HG03575 (cell line): ENCODE measurements around the gene MCF2L.

Experiments used
- ATAC-seq: cut with Tn5 transposase; IDR thresholded peaks from one replicate; pipeline ENCODE4 v1.9.1; 2021; ENCODE audit not compliant: unreplicated experiment, insufficient number of reproducible peaks, low FRiP score; ENCODE audit errors: extremely low read depth

The MCF2L gene

GRCh38 chr13:112942689-112943308 lies 26.2 kb upstream of the MCF2L start:
- ATAC-seq = peak; percentile 98

GRCh38 chr13:112943309-112944125 lies 25.5 kb upstream of the MCF2L start:
- no peak for ATAC-seq

- ATAC-seq = no peak
Observed at GRCh38 chr13:112947796-112948195, 21.2 kb upstream of the MCF2L start.

GRCh38 chr13:112951674-112952371 lies 17.2 kb upstream of the MCF2L start:
- no peak for ATAC-seq

- ATAC-seq = no peak
Observed at GRCh38 chr13:112952759-112953551, 16.1 kb upstream of the MCF2L start.

GRCh38 chr13:112953591-112954487 lies 15.2 kb upstream of the MCF2L start:
- ATAC-seq = no peak

- no peak for ATAC-seq
Observed at GRCh38 chr13:112954488-112955270, 14.3 kb upstream of the MCF2L start.

- ATAC-seq = no peak
Observed at GRCh38 chr13:112955271-112955937, 13.6 kb upstream of the MCF2L start.

GRCh38 chr13:112955956-112956355 lies 13.1 kb upstream of the MCF2L start:
- ATAC-seq = no peak

- ATAC-seq = no peak
Observed at GRCh38 chr13:112956571-112957294, 12.3 kb upstream of the MCF2L start.

- ATAC-seq = no peak
Observed at GRCh38 chr13:112957295-112957677, 11.7 kb upstream of the MCF2L start.

- ATAC-seq = no peak
Observed at GRCh38 chr13:112958127-112958989, 10.7 kb upstream of the MCF2L start.

GRCh38 chr13:112959206-112959605 lies 9.8 kb upstream of the MCF2L start:
- no peak for ATAC-seq

GRCh38 chr13:112959701-112960542 lies 9.1 kb upstream of the MCF2L start:
- ATAC-seq = no peak

GRCh38 chr13:112960706-112961105 lies 8.3 kb upstream of the MCF2L start:
- no peak for ATAC-seq
